Tibial artery (tissue), 4 donors: ENCODE measurements around the gene FOXS1.

ENCODE experiments used
- DNase-seq, 2 donors: peaks; one replicate each; pipeline ENCODE4 v3.0.0-alpha.2; 2019
- H3K27ac ChIP-seq, 2 donors: fragments of 200-600 bp; sonication (generic) in 1 of 2; 1 replicate in 1 of 2; 2 replicates in 1 of 2; pipeline ENCODE4 v1.5.1; 2018 to 2019; ENCODE audit warnings: mild to moderate bottlenecking in 1 of 2
- H3K27me3 ChIP-seq, 2 donors: fragments of 200-600 bp; sonication (generic) in 1 of 2; one replicate each; pipeline versions ENCODE4 v1.5.1 to v1.6.0; 2016 to 2019
- H3K36me3 ChIP-seq, 3 donors: fragments of 200-600 bp; sonication (generic) in 2 of 3; one replicate each; pipeline ENCODE4 v1.5.1; 2016 to 2019; ENCODE audit warnings: mild to moderate bottlenecking in 2 of 3
- H3K4me1 ChIP-seq, 4 donors: fragments of 200-600 bp; sonication (generic) in 2 of 4; 1 replicate in 3 of 4; 2 replicates in 1 of 4; pipeline ENCODE4 v1.5.1; 2016 to 2019
- H3K4me3 ChIP-seq, 2 donors: fragments of 200-600 bp; sonication (generic) in 1 of 2; 1 replicate in 1 of 2; 2 replicates in 1 of 2; pipeline ENCODE4 v1.5.1; 2018 to 2019; ENCODE audit warnings: mild to moderate bottlenecking in 2 of 2
- H3K9me3 ChIP-seq, 3 donors: fragments of 200-600 bp; sonication (generic) in 1 of 3; one replicate each; pipeline ENCODE4 v1.5.1; 2016 to 2019
- intact Hi-C: fragments of 100-400 bp; cut with DNase I; formaldehyde crosslinking; loops from one replicate; pipeline ENCODE4 v1.15.0; 2023; ENCODE audit warnings: low total_unique reads
- TF ChIP-seq, protein P1 (sequence below), 2 experiments: fragments of 200-600 bp in 1 of 2; fragments of 450-650 bp in 1 of 2; IDR thresholded peaks; one replicate each; pipeline ENCODE4 v1.5.1; 2017 to 2019; ENCODE audit warnings: antibody characterized with exemption in 2 of 2, mild to moderate bottlenecking in 1 of 2, moderate library complexity in 1 of 2

The FOXS1 gene

DNA sequence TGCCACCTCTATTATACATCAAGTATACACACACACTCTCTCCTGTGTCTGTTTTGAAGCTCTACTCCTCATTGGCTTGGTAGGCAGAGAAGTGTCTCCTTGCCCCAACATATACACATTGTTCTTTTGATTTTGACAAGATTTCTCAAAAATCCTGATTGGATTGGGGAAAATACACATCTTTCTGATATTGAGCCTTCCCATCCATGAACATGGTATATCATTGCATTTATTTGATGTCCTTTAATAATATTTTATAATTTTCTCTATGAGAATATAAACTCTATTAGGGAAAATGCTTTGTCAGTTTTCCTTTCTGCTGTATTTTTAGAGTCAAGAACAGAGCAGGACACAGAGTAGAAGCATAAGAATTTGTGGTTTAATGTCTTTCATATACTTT lies 32.3 kb upstream of the FOXS1 start:
- TF ChIP-seq, protein P1, sequence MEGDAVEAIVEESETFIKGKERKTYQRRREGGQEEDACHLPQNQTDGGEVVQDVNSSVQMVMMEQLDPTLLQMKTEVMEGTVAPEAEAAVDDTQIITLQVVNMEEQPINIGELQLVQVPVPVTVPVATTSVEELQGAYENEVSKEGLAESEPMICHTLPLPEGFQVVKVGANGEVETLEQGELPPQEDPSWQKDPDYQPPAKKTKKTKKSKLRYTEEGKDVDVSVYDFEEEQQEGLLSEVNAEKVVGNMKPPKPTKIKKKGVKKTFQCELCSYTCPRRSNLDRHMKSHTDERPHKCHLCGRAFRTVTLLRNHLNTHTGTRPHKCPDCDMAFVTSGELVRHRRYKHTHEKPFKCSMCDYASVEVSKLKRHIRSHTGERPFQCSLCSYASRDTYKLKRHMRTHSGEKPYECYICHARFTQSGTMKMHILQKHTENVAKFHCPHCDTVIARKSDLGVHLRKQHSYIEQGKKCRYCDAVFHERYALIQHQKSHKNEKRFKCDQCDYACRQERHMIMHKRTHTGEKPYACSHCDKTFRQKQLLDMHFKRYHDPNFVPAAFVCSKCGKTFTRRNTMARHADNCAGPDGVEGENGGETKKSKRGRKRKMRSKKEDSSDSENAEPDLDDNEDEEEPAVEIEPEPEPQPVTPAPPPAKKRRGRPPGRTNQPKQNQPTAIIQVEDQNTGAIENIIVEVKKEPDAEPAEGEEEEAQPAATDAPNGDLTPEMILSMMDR (IDR thresholded peaks at IDR 0.05): no peak
- no peak overlapping the region for H3K4me3 ChIP-seq
- no peak overlapping the region for H3K27ac ChIP-seq
- no peaks in the 10 kb centered on the region for H3K36me3 ChIP-seq
- no peaks in the 10 kb centered on the region for H3K9me3 ChIP-seq
- H3K4me1 ChIP-seq: peaks cover 0 to 5% (median 3%) of the 10 kb centered on the region in 4 donors
- intact Hi-C loops: no loop called here
- no peak for DNase-seq
- no peaks in the 10 kb centered on the region for H3K27me3 ChIP-seq

DNA sequence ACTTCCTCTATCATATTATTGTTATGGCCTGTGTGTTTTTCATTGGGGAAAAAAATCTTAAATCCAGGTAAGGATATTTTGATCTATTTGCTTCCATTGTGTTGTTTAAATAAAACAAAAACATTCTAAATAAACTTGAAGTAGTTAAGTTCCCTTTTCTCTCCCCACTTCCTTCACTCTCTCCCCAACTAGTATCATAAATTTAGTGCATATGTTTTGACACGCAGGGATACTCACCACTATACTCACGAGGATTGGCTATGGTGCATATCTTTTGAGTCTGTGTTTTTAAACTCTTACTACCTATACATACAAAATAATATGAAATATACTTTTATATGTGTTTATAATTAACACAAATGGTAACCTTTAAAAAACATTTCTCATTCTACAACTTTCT lies 30.3 kb upstream of the FOXS1 start:
- peaks cover 0 to 10% (median 6%) of the 10 kb centered on the region in 4 donors for H3K4me1 ChIP-seq
- H3K4me3 ChIP-seq: no peak overlapping the region
- no peak overlapping the region for H3K27ac ChIP-seq
- no peak for DNase-seq
- no peaks in the 10 kb centered on the region for H3K36me3 ChIP-seq
- TF ChIP-seq, protein P1 (IDR thresholded peaks at IDR 0.05): no peak
- H3K9me3 ChIP-seq: no peaks in the 10 kb centered on the region
- intact Hi-C loops: no loop called here
- no peaks in the 10 kb centered on the region for H3K27me3 ChIP-seq

DNA sequence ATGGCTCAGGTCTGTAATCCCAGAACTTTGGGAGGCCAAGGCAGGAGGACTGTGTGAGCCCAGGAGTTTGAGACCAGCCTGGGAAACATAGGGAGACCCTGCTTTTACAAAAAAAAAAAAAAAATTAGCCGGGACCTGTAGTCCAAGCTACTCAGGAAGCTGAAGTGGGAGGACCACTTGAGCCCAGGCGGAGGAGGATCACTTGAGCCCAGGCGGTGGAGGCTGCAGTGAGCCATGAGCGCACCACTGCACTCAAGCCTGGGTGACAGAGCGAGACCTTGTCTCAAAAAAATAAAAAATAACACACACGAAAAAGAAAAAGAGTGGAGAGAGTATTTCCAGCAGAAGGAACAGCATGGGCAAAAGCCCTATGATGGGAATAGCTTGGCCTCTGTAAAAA lies 27.0 kb upstream of the FOXS1 start:
- H3K27me3 ChIP-seq: no peaks in the 10 kb centered on the region
- no peak for DNase-seq
- no peaks in the 10 kb centered on the region for H3K9me3 ChIP-seq
- no peak overlapping the region for H3K4me3 ChIP-seq
- no peaks in the 10 kb centered on the region for H3K36me3 ChIP-seq
- no peak overlapping the region for H3K27ac ChIP-seq
- TF ChIP-seq, protein P1 (IDR thresholded peaks at IDR 0.05): no peak
- intact Hi-C loops: no loop called here
- H3K4me1 ChIP-seq: peaks cover 4 to 32% (median 27%) of the 10 kb centered on the region in 4 donors

DNA sequence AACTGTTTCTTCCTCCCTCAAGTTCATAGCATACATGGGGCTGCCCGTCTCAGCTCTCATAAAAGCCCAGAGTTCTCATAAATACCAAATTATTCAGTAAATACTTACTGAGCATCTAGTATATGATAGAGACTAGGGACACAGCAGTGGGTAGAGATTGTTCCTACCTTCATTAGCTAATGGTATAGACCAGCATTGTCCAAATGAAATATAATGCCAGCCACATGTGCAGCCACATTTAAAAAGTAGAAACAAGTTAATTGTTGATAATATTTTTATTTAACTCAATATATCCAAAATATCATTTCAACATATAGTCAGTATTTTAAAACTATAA lies 26.2 kb upstream of the FOXS1 start:
- Histone ChIP-seq H3K9me3 (no peaks in the 10 kb centered on the region), H3K27ac (no peak overlapping the region), H3K4me1 (peaks cover 4 to 32% (median 27%) of the 10 kb centered on the region in 4 donors), H3K36me3 (no peaks in the 10 kb centered on the region), H3K4me3 (no peak overlapping the region), H3K27me3 (no peaks in the 10 kb centered on the region)
- TF ChIP-seq, protein P1 (IDR thresholded peaks at IDR 0.05): no peak
- no peak for DNase-seq
- intact Hi-C loops: no loop called here

DNA sequence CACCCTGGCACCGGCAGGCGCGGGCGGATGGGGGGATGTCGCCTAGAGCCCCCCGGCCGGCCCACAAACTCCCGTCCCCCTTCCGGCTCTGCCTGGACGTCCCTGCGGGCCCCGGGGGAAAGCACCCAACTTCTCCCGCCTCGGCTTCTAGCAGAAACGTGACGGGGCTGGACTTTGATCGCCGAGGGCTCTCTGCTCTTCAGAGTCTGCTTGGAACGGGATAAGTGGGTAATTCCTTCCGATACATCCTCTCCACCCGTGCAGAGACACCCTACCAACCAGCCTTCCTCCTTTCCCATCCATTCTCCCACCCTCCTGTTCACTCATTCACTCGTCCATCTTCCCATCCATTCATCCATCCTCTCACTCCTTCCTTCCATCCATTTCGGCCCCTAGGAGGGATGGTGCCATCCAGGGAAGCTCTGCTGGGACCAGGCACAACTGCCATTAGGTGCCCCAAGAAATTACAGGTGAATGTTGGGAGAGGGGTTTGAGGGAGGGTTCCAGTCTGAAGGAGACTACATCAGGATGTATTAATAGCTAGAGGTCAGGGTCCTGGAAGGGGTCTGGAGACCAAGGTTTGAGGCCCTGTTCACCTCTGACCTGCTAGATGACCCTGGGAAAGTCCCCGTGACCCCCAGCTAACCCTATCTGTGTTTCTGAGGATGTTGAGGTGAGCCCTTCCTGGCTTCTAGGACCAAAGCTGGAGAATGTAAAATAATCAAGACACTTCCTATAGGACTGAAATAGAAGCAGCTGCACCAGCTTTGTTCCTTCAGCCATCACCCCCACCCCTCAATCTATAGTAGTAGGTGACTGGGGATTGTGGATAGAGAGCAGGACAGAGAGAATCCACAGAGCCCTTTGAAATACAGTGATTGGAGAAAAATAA lies 25.6 kb upstream of the FOXS1 start:
- H3K4me3 ChIP-seq: peak overlapping the region; percentile 64 to 73

More for the DNA sequence above, 25.6 kb upstream of the FOXS1 start:
- Histone ChIP-seq H3K4me1 (peaks cover 4 to 32% (median 27%) of the 10 kb centered on the region in 4 donors), H3K9me3 (no peaks in the 10 kb centered on the region), H3K27me3 (no peaks in the 10 kb centered on the region), H3K36me3 (no peaks in the 10 kb centered on the region), H3K27ac (peak overlapping the region; percentile 77 to 78)
- no peak for DNase-seq
- intact Hi-C loops: no loop called here
- TF ChIP-seq, protein P1 (IDR thresholded peaks at IDR 0.05): no peak
